HepG2 (cell line): ENCODE results near the gene TNS1. TPM values are rescaled to one million over a fixed set of nuclear protein-coding genes. Genes with fewer than 3 reads are reported as not detected.

Experiments
- ATAC-seq: fragments of 200-7000 bp; cut with Tn5 transposase; 3 replicates; pipeline ENCODE4 v1.9.1; 2020; ENCODE audit warnings: mild to moderate bottlenecking, moderate library complexity
- BruUV-seq: library from RNA; stranded (reverse); fragments of 400-500 nt; replicated peaks from 2 replicates; lab custom pipeline; 2021; lab: Mats Ljungman, UMichigan
- CTCF ChIA-PET: fragments of 300-600 bp; formaldehyde crosslinking; extraction: SDS; loops from one replicate; lab custom pipeline; 2021; ENCODE audit warnings: low total read pairs, inconsistent platforms, low intra/inter-chr PET ratio; lab: Yijun Ruan, JAX
- POLR2A ChIA-PET: fragments of 350-600 bp; sonication (Branson Sonifier 250); formaldehyde crosslinking; loops from one replicate; lab custom pipeline; 2020; ENCODE audit warnings: antibody characterized with exemption, inconsistent platforms; lab: Yijun Ruan, JAX
- DNase-seq: peaks from one replicate; pipeline ENCODE4 v3.0.0-alpha.2; 2015; ENCODE audit warnings: low spot score
- FAIRE-seq: peaks from 3 replicates; lab custom pipeline; 2011; peaks lifted over from hg19 to GRCh38; lab: Jason Lieb, UNC
- H2AFZ ChIP-seq: one replicate; pipeline ENCODE4 v1.6.1; 2011; ENCODE audit warnings: low read length, inconsistent platforms
- H3K27ac ChIP-seq: fragments of 300-600 bp; 3 replicates; pipeline ENCODE4 v1.8.0; 2011; ENCODE audit warnings: mixed run types, mild to moderate bottlenecking, mixed read lengths, low read length, inconsistent platforms; ENCODE audit not compliant: insufficient read depth; ENCODE audit errors: extremely low read length
- H3K27me3 ChIP-seq, 2 experiments: fragments of 200-600 bp in 1 of 2; 2 replicates in 1 of 2; 3 replicates in 1 of 2; pipeline versions ENCODE4 v1.6.0 to v1.8.0; 2011; ENCODE audit warnings: low read length in 2 of 2, mild to moderate bottlenecking in 2 of 2, moderate library complexity in 2 of 2, inconsistent platforms in 1 of 2; ENCODE audit not compliant: insufficient read depth in 2 of 2, control insufficient read depth in 1 of 2
- H3K36me3 ChIP-seq, 2 experiments: fragments of 200-600 bp in 1 of 2; replicated peaks in 1 of 2; 2 replicates in 1 of 2; 3 replicates in 1 of 2; pipeline versions ENCODE4 v1.5.1 to v1.8.0; 2011; ENCODE audit warnings: low read length in 2 of 2, inconsistent platforms in 1 of 2; ENCODE audit not compliant: insufficient read depth in 2 of 2, control insufficient read depth in 1 of 2
- H3K4me1 ChIP-seq: 2 replicates; pipeline ENCODE4 v1.5.1; 2012; ENCODE audit warnings: low read length, inconsistent platforms; ENCODE audit not compliant: insufficient read depth
- H3K4me2 ChIP-seq: 2 replicates; pipeline ENCODE4 v1.6.0; 2011; ENCODE audit warnings: low read depth, low read length, inconsistent platforms
- H3K4me3 ChIP-seq, 3 experiments: fragments of 200-600 bp in 1 of 3; sonication (generic), shearing (Covaris generic) in 1 of 3; replicated peaks in 1 of 3; 2 replicates each; pipeline ENCODE4 v1.5.1; 2011 to 2016; ENCODE audit warnings: low read length in 3 of 3, inconsistent platforms in 2 of 3, low read depth in 2 of 3, mild to moderate bottlenecking in 2 of 3, control low read depth in 1 of 3, mixed read lengths in 1 of 3; ENCODE audit not compliant: insufficient read depth in 1 of 3
- H3K79me2 ChIP-seq: one replicate; pipeline ENCODE4 v1.6.1; 2011; ENCODE audit warnings: low read length, inconsistent platforms; ENCODE audit not compliant: insufficient read depth
- H3K9ac ChIP-seq: 2 replicates; pipeline ENCODE4 v1.6.0; 2011; ENCODE audit warnings: mild to moderate bottlenecking, low read depth, low read length, inconsistent platforms; ENCODE audit not compliant: insufficient read depth
- H3K9me3 ChIP-seq: 2 replicates; pipeline ENCODE4 v1.5.1; 2012; ENCODE audit warnings: mild to moderate bottlenecking, low read length
- H4K20me1 ChIP-seq: 2 replicates; pipeline ENCODE4 v1.6.0; 2011; ENCODE audit warnings: inconsistent platforms, mild to moderate bottlenecking, low read length, moderate library complexity; ENCODE audit not compliant: insufficient read depth
- ELF3 ChIP-seq: IDR thresholded peaks from 2 replicates; pipeline ENCODE4 v1.6.1; 2016; ENCODE audit warnings: missing genetic modification reagents, missing compliant biosample characterization
- FOXO4 ChIP-seq: sonication (generic); formaldehyde crosslinking; conservative IDR thresholded peaks from 2 replicates; pipeline ENCODE4 v1.8.1; 2023; ENCODE audit warnings: missing genetic modification reagents
- GTF2F1 ChIP-seq: fragments of 150-350 bp; IDR thresholded peaks from 2 replicates; pipeline ENCODE4 v1.6.1; 2014; ENCODE audit warnings: low read length
- MLLT10 ChIP-seq: sonication (generic); formaldehyde crosslinking; IDR thresholded peaks from 2 replicates; pipeline ENCODE4 v1.4.0; 2020; ENCODE audit warnings: missing genetic modification reagents
- PCBP2 ChIP-seq: fragments of 200-400 bp; formaldehyde crosslinking; optimal IDR thresholded peaks from 2 replicates; pipeline ENCODE3; 2018; ENCODE audit warnings: low read length, low read depth; ENCODE audit not compliant: poor library complexity, severe bottlenecking
- PITX1 ChIP-seq: sonication (generic); formaldehyde crosslinking; IDR thresholded peaks from 2 replicates; pipeline ENCODE4 v1.5.1; 2020; ENCODE audit warnings: mild to moderate bottlenecking, missing genetic modification reagents
- RFX5 ChIP-seq: IDR thresholded peaks from 2 replicates; pipeline ENCODE4 v1.6.1; 2011; ENCODE audit warnings: low read depth, low read length, improper control_type of control experiment
- TEAD3 ChIP-seq: optimal IDR thresholded peaks from 2 replicates; pipeline ENCODE3; 2016; ENCODE audit warnings: borderline replicate concordance
- THRA ChIP-seq: sonication (generic); formaldehyde crosslinking; IDR thresholded peaks from 2 replicates; pipeline ENCODE4 v1.4.0; 2020; ENCODE audit warnings: missing genetic modification reagents, borderline replicate concordance
- YEATS4 ChIP-seq: sonication (generic); formaldehyde crosslinking; IDR thresholded peaks from 2 replicates; pipeline ENCODE4 v1.4.0; 2020; ENCODE audit warnings: missing genetic modification reagents, borderline replicate concordance
- ZHX1 ChIP-seq: sonication (generic); formaldehyde crosslinking; IDR thresholded peaks from 2 replicates; pipeline ENCODE4 v1.8.1; 2022; ENCODE audit warnings: low read depth, mild to moderate bottlenecking, missing genetic modification reagents
- ZKSCAN1 ChIP-seq: fragments of 150-350 bp; IDR thresholded peaks from 2 replicates; pipeline ENCODE4 v1.6.1; 2014; ENCODE audit warnings: low read length
- ZMYM3 ChIP-seq: sonication (generic); formaldehyde crosslinking; IDR thresholded peaks from 2 replicates; pipeline ENCODE4 v1.5.1; 2020; ENCODE audit warnings: mild to moderate bottlenecking, missing genetic modification reagents
- ZNF3 ChIP-seq: IDR thresholded peaks from 2 replicates; pipeline ENCODE4 v1.7.0; 2017; ENCODE audit warnings: inconsistent platforms
- ZNF331 ChIP-seq: sonication (generic); formaldehyde crosslinking; IDR thresholded peaks from 2 replicates; pipeline ENCODE4 v1.4.0; 2020; ENCODE audit warnings: missing genetic modification reagents
- ZNF501 ChIP-seq: sonication (generic); formaldehyde crosslinking; IDR thresholded peaks from 2 replicates; pipeline ENCODE4 v1.5.1; 2020; ENCODE audit warnings: mild to moderate bottlenecking, moderate library complexity, missing genetic modification reagents
- ZNF580 ChIP-seq: IDR thresholded peaks from 2 replicates; pipeline ENCODE4 v1.6.1; 2016; ENCODE audit warnings: low read depth, borderline replicate concordance
- ZNF629 ChIP-seq: sonication (generic); formaldehyde crosslinking; conservative IDR thresholded peaks from 2 replicates; pipeline ENCODE4 v1.5.0; 2020; ENCODE audit warnings: missing genetic modification reagents
- WGBS: methylation state at CpG from one replicate; pipeline ENCODE4 v1.1.6; 2017; ENCODE audit warnings: low lambda C conversion rate; 5-methylcytosine and 5-hydroxymethylcytosine counted together
- in situ Hi-C: cut with HindIII; loops from 2 replicates; pipeline ENCODE4 v1.10.0; 2017; ENCODE audit warnings: low pct_unique_long_range_greater_than_20kb; ENCODE audit not compliant: extremely low pct_ligation_motif_present
- intact Hi-C: fragments of 100-400 bp; cut with micrococcal nuclease; formaldehyde crosslinking; loops from one replicate; pipeline ENCODE4 v1.10.0; 2022; ENCODE audit not compliant: unreplicated experiment
- polyA plus RNA-seq, 8 experiments: library from polyadenylated mRNA; depleted of rRNA in 3 of 8; stranded (reverse) in 7 of 8; unstranded in 1 of 8; fragments of >200 nt; fragmentation: Illumina TruSeq in 4 of 8; extraction: Trizol in 4 of 8; gene quantifications; 2 replicates each; pipeline versions ENCODE4 v1.2.1 to v1.2.3, GENCODE V29; 2011 to 2016; ENCODE audit warnings: low read depth in 4 of 8, missing spikeins in 1 of 8, mixed read lengths in 1 of 8; ENCODE audit not compliant: insufficient read depth in 1 of 8
- total RNA-seq, 5 experiments: library from RNA; depleted of rRNA; stranded (reverse); fragments of >200 nt; fragmentation: Illumina TruSeq; extraction: Trizol; gene quantifications; 2 replicates each; pipeline ENCODE4 v1.2.3, GENCODE V29; 2016; ENCODE audit warnings: low read depth in 1 of 5

TNS1 gene
- total and polyA plus RNA-seq, 2 of the 13 experiments (the other 11 are each of a cell fraction or from before 2014, with no cell fraction given): 1.9 to 118 TPM

- DNase-seq: no peak
- no peaks in the 10 kb centered on the region for H3K27me3 ChIP-seq
- H3K4me3 ChIP-seq: no peak overlapping the region
- ChIA-PET CTCF (no interaction called here), POLR2A (no interaction called here)
- H3K4me1 ChIP-seq: no peaks in the 10 kb centered on the region
- in situ Hi-C loops (no loop called here), intact Hi-C loops (no loop called here)
- peaks cover 33% of the 10 kb centered on the region; the same call in 1 of the 2 replicates for H4K20me1 ChIP-seq
- TF ChIP-seq ZNF331 (CRISPR knock-in tag) (no peak), RFX5 (no peak), ZNF501 (CRISPR knock-in tag) (0 out of 2 replicates have a peak, but pooled peaks have one; percentile 34), TEAD3 (CRISPR knock-in tag) (peak; percentile 16), ZNF629 (peak; percentile 91), GTF2F1 (no peak), ZKSCAN1 (no peak), PCBP2 (no peak), ZNF580 (CRISPR knock-in tag) (no peak), PITX1 (CRISPR knock-in tag) (no peak), YEATS4 (CRISPR knock-in tag) (no peak), ZHX1 (no peak), ELF3 (no peak), ZNF3 (CRISPR knock-in tag) (no peak), THRA (CRISPR knock-in tag) (no peak), ZMYM3 (peak; percentile 74), FOXO4 (CRISPR knock-in tag) (no peak), MLLT10 (CRISPR knock-in tag) (no peak)
- H3K36me3 ChIP-seq: peaks cover 17 to 21% of the 10 kb centered on the region in 2 experiments; a peak in 4 of 5 replicates
- 79% methylated on average over 5 of the region's 5 CpGs for WGBS
- H3K27ac ChIP-seq: no peak overlapping the region
- no TSS peak for BruUV-seq
- H3K79me2 ChIP-seq: no peaks in the 10 kb centered on the region
- no peak for ATAC-seq
- H3K9me3 ChIP-seq: no peaks in the 10 kb centered on the region
- no peak overlapping the region for H3K4me2 ChIP-seq
- FAIRE-seq: no peak
- no peak overlapping the region for H3K9ac ChIP-seq
- no peak overlapping the region for H2AFZ ChIP-seq
Measured at GRCh38 chr2:217868265-217868892, 134.4 kb downstream of the TNS1 start.
